Glomerular visceral epithelial cell (primary cell): ENCODE data around the gene NKAIN2.
A peak's percentile ranks its signal among the peaks of the same experiment; 100 is the strongest.
"Not testable (repeated sequence)": the region's sequence is repeated elsewhere in the genome, so short reads cannot be mapped to it uniquely, and the experiment has no call there.

Experiments
- DNase-seq: peaks from one replicate; pipeline ENCODE4 v3.0.0-alpha.2; 2016; ENCODE audit errors: extremely low spot score

NKAIN2 gene

GRCh38 chr6:123895346-123895745, 91.7 kb downstream of the NKAIN2 start:
- no peak for DNase-seq

GRCh38 chr6:123895806-123896205, 92.1 kb downstream of the NKAIN2 start:
- DNase-seq: no peak

DNA sequence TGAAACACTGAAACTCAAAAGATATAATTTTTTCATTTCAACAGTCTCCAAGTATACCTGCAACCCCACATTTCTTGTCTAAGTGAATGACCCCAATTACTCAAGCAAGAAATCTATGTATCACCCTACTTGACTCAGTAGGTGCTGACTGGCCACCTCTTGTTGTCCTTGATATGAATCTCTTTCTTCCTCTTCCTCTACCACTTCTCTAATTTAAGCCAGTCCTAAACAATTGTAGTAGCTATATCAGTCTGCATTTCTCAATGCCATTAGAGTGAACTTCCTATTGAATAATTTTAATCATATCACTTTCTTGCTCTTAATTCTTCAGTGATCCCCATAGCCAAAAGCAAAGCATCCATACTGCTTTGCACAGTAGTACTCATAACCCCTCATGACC, 93.2 kb downstream of the NKAIN2 start:
- no peak for DNase-seq

DNA sequence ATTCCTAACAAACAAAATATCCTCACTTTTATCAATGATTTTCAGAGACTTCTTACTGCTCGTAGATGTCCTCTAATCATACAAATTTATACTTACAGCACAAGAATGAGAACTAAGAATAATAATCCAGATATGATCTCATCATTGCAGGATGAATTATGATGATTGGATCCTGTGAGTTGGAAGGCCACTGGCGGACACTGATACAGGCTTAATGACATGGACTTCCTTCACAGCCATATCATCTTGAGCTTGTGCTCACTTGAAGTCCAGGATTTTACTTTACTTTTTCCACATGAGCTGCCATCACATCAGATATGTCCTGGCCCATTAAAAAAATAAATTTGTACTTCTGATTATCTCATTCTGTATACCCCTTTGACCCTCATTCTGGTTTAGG, 94.3 kb downstream of the NKAIN2 start:
- DNase-seq: no peak

GRCh38 chr6:123898665-123899064, 95.0 kb downstream of the NKAIN2 start:
- DNase-seq: no peak

GRCh38 chr6:123899745-123900144, 96.1 kb downstream of the NKAIN2 start:
- no peak for DNase-seq

GRCh38 chr6:123901436-123901835, 97.8 kb downstream of the NKAIN2 start:
- DNase-seq: no peak

DNA sequence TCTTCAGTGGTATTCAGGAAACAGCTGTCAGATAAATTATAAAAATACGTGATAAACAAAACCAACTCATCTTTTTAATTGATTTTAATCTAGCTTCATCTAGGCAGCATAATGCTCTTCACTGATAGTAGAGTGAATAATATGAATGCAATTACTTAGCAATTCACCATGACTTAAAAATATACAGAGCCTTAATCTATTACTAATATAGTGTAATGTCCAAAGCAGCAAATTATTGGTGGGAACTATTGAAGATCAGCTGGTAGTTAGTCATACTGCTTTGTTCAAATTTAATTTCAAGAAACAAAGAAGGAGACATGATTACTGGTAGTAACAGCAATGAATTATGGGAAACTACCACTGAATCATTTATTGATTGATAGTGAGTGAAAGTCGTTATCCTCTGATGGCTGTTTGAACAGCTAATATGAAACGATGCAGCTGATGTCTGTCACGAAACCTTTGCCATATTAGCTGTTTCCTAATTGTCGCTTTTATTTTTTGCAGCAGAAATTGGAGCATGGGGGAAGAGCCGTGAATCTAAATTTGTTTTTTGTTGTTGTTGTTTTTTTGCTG, 99.2 kb downstream of the NKAIN2 start:
- no peak for DNase-seq

DNA sequence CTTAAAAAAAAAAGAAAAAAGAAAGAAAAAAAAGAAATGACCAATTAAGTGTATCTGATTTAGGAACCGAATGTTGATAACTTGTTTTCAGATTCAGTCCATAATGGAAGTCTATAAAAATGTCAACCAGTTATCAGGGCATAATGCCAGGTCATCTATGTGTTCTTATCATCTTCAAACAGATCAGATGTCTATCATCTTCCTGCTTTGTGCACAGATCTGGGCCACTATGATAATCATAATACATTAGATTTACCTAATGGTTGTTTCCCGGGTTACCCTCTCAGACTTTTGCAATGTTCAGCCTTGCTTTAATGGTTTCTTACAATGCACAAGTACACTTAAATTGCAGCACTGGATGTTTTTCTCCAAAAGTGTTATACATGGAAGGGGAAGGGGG, 100.6 kb downstream of the NKAIN2 start:
- DNase-seq: no peak

DNA sequence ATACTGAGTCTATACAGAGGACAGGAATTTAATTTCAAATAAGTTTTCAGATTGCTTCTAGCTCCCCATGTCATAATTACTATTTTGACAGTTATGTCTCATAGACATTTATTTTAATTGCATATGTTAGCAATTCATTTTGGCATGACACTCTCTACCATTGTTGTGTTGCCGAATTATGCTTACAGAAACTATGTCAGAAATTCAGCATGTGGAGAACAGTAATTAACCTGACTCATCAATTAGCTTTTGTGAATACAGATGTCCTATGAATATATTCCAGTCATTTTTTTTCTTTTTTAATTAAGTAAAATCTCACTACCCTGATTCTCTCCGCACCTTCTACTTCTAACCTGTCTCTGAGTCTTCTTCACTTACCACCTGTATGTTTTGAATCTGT, 105.1 kb downstream of the NKAIN2 start:
- no peak for DNase-seq

GRCh38 chr6:123909989-123910388, 106.3 kb downstream of the NKAIN2 start:
- DNase-seq: no peak

- no peak for DNase-seq
Observed at GRCh38 chr6:123913863-123914262, 110.2 kb downstream of the NKAIN2 start.

GRCh38 chr6:123923379-123923778, 119.7 kb downstream of the NKAIN2 start:
- not testable (repeated sequence) for DNase-seq

GRCh38 chr6:123925350-123925749, 121.7 kb downstream of the NKAIN2 start:
- peak; percentile 22 for DNase-seq

DNA sequence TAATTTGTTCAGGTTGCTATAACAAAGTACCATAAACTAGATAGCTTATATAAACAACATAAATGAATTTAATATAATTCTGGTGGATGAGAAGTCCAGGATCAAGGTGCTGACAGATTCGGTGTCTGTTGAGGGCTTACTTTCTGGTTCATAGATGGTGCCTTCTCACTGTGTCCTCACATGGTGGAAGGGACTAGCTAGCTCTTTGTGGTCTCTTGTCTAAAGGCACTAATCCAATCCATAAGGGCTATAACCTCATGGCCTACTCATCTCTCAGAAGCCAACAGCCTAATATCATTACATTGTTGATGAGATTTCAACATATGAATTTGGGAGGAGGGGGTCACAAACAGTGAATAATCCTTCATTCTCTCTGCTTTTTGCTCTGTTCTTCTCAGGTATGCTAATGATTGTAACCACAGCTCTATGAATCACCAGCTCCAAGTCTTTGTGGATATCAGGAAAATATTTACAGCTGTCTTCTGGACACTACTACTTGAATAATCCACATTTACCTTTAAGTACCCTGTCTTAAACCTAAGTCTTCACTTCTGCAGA, 122.3 kb downstream of the NKAIN2 start:
- peak; percentile 13 for DNase-seq

DNA sequence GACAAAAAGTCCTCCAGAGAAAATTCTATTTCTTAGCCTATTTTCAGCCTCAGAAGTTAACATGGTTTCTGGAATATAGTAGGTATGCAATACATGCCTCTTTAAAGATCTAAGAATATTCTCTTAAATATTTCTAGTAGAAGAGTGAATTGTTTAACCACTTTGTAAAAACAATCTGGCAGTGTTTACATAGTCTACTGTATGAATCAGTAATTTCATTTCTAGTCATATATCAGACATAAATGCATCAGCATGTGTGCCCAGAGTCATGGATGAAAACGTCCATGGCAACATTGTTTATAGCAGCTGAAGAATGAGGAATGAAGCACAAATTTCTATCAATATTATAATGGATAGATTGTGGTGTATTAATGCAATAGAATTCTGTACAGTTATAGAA, 124.9 kb downstream of the NKAIN2 start:
- DNase-seq: no peak

- no peak for DNase-seq
Observed at GRCh38 chr6:123931928-123932327, 128.3 kb downstream of the NKAIN2 start.

DNA sequence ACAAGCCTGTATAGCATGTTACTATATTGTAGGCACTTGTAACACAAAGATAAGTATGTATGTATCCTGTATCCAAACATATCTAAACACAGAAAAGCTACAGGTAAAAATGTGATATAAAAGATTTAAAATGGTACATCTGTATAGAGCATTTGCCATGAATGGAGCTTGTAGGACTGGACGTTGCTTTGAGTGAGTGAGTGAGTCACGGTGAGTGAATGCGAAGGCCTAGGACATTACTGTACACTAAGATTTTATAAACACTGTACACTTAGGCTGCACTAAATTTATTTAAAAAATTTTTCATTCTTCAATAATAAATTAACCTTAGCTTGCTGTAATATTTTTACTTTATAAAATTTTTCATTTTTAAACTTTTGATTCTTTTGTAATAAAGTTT, 136.9 kb downstream of the NKAIN2 start:
- DNase-seq: no peak

GRCh38 chr6:123941855-123942254, 138.2 kb downstream of the NKAIN2 start:
- DNase-seq: no peak

- no peak for DNase-seq
Observed at GRCh38 chr6:123945386-123945785, 141.7 kb downstream of the NKAIN2 start.

DNA sequence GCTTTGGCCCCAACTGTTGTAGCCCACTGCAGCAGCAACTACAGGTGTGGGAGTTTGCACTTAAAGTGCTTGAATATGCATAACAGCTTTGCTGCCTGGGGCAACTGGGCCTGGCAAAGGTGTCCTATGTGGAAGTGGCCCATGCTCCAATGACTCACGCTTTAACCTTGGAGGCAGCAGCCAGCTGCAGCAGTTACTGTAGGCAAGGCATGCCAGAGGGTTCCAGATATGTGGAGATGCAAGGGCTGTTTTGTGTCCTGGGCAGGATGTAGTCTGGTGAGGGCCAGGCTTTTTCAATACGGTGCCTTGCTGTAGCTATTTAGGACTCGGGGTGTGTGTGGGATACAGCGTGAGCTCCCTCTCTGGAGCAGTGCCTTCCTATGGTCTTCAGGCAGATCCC, 150.3 kb downstream of the NKAIN2 start:
- no peak for DNase-seq

DNA sequence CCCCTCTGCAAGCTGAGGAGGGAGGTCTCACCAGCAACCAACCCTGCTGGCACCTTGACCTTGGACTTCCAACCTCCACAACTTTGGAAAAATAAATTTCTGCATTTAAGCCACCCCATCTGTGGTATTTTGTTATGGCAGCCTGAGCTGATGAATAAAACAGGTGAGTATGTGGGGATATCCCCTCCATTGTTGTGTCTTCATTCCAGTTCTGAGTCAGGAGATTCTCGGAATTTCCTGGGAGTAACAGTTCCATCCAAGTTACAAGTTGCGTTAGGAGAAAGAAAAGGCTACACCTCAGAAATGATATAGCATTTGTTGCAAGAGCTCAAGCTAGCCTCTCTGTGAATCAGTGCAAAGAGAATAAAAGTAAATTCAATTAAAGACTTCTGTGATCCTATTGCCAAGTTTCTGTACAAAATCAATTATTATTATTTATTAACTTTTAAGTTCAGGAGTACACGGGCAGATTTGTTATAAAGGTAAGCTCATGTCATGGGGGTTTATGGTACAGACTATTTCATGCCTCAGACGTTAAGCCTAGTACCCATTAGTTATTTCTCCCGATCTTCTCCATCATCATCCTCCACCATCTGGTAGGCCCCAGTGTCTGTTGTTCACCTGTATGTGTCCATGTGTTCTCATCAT, 153.0 kb downstream of the NKAIN2 start:
- DNase-seq: no peak

DNA sequence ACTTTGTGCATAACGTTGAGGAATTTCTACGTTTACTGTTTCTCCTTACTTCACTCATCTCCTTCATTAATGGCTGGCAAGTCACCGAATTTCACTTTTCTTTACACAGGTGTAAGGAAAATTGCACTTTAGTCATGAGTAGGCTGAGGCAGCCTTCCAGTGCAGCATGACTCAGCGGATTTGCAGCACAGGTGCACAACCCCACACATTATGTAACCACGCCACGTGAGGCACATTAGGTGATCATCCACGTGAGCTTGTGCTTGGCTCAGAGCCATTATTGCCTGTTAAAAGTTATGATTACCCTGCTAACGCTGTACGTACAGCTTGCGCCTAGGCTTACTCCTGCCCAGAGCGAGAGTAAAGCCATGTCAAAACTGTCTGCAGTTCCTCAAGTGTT, 158.8 kb downstream of the NKAIN2 start:
- DNase-seq: no peak

- peak; percentile 25 for DNase-seq
Observed at GRCh38 chr6:123965894-123966293, 162.2 kb downstream of the NKAIN2 start.
